OCI-LY7 (cell line): ENCODE measurements around the gene ZFYVE16. TPM values are rescaled to one million over a fixed set of nuclear protein-coding genes. Genes with fewer than 3 reads are reported as not detected.
A peak's percentile ranks its signal among the peaks of the same experiment; 100 is the strongest.
"Not testable (repeated sequence)": the region's sequence is repeated elsewhere in the genome, so short reads cannot be mapped to it uniquely, and the experiment has no call there.

Experiments used
- BruUV-seq: library from RNA; stranded (reverse); fragments of 400-500 nt; replicated peaks from 2 replicates; lab custom pipeline; 2021; lab: Mats Ljungman, UMichigan
- CTCF ChIA-PET: fragments of 300-600 bp; sonication (Branson Sonifier 250); formaldehyde crosslinking; loops from one replicate; lab custom pipeline; 2022; ENCODE audit warnings: antibody characterized with exemption; ENCODE audit not compliant: unreplicated experiment; lab: Charles Lee
- POLR2A ChIA-PET: fragments of 300-600 bp; sonication (Branson Sonifier 250); formaldehyde crosslinking; loops from one replicate; lab custom pipeline; 2022; ENCODE audit warnings: antibody characterized with exemption; lab: Charles Lee
- DNase-seq: peaks from one replicate; pipeline ENCODE4 v3.0.0-alpha.2; 2015; ENCODE audit warnings: low spot score
- H2AFZ ChIP-seq: fragments of 200-600 bp; sonication (generic), shearing (Covaris generic); 2 replicates; pipeline ENCODE4 v1.6.1; 2014; ENCODE audit warnings: mild to moderate bottlenecking, antibody characterized with exemption, low read length, moderate library complexity
- H3K27ac ChIP-seq: fragments of 200-600 bp; sonication (generic); 2 replicates; pipeline ENCODE4 v1.5.1; 2014; ENCODE audit warnings: mixed run types, low read depth, mild to moderate bottlenecking, moderate library complexity, low read length, inconsistent platforms; ENCODE audit not compliant: poor library complexity, severe bottlenecking
- H3K36me3 ChIP-seq: fragments of 200-600 bp; sonication (generic); 2 replicates; pipeline ENCODE4 v1.6.1; 2014; ENCODE audit warnings: mild to moderate bottlenecking, antibody characterized with exemption, low read length, moderate library complexity, mixed read lengths; ENCODE audit not compliant: insufficient read depth
- H3K4me1 ChIP-seq: fragments of 200-600 bp; sonication (generic); 2 replicates; pipeline ENCODE4 v1.5.1; 2014; ENCODE audit warnings: mild to moderate bottlenecking, low read length; ENCODE audit not compliant: insufficient read depth, poor library complexity, severe bottlenecking
- H3K4me2 ChIP-seq: fragments of 200-600 bp; sonication (generic); 2 replicates; pipeline ENCODE4 v1.6.1; 2014; ENCODE audit warnings: mild to moderate bottlenecking, low read length
- H3K4me3 ChIP-seq: fragments of 200-600 bp; sonication (generic); 2 replicates; pipeline ENCODE4 v1.5.1; 2014; ENCODE audit warnings: mild to moderate bottlenecking, low read depth, low read length; ENCODE audit not compliant: poor library complexity, severe bottlenecking
- H3K79me2 ChIP-seq: fragments of 200-600 bp; sonication (generic); 2 replicates; pipeline ENCODE4 v1.6.1; 2016; ENCODE audit warnings: low read depth, mild to moderate bottlenecking, low read length, moderate library complexity, mixed read lengths; ENCODE audit not compliant: insufficient read depth
- H3K9me2 ChIP-seq: fragments of 200-600 bp; sonication (generic); 2 replicates; pipeline ENCODE4 v1.6.1; 2016; ENCODE audit warnings: mild to moderate bottlenecking, low read length, mixed read lengths; ENCODE audit not compliant: insufficient read depth
- H3K9me3 ChIP-seq: fragments of 200-600 bp; sonication (generic); 2 replicates; pipeline ENCODE4 v1.6.1; 2014; ENCODE audit warnings: mild to moderate bottlenecking, mixed run types, low read length, mixed read lengths
- H4K20me1 ChIP-seq: fragments of 200-600 bp; sonication (generic); 2 replicates; pipeline ENCODE4 v1.6.1; 2014; ENCODE audit warnings: mild to moderate bottlenecking, antibody characterized with exemption, low read length, moderate library complexity, mixed read lengths; ENCODE audit not compliant: insufficient read depth
- EZH2phosphoT487 ChIP-seq: fragments of 200-600 bp; sonication (generic); IDR thresholded peaks from 2 replicates; pipeline ENCODE4 v1.6.1; 2018; ENCODE audit warnings: low read depth, borderline replicate concordance, mild to moderate bottlenecking, mixed run types, antibody characterized with exemption, low read length, moderate library complexity, mixed read lengths
- intact Hi-C: fragments of 100-400 bp; cut with micrococcal nuclease; formaldehyde crosslinking; loops from one replicate; pipeline ENCODE4 v1.10.0; 2022; ENCODE audit not compliant: unreplicated experiment
- total RNA-seq, 2 experiments: library from RNA; depleted of rRNA in 1 of 2; stranded (reverse); fragments of >200 nt in 1 of 2; shearing (Covaris generic) in 1 of 2; gene quantifications; 2 replicates each; pipeline ENCODE4 v1.2.3, GENCODE V29; 2014 to 2022
- TF ChIP-seq, protein P1 (sequence below): fragments of 200-600 bp; sonication (generic); conservative IDR thresholded peaks from 2 replicates; pipeline ENCODE4 v1.5.1; 2014; ENCODE audit warnings: mild to moderate bottlenecking, antibody characterized with exemption, low read length, moderate library complexity, mixed read lengths

The ZFYVE16 gene
- total RNA-seq, 2 experiments from 2014 or later: 8.0 to 21.6 TPM

- no peak for DNase-seq
- BruUV-seq: no TSS peak
- Histone ChIP-seq H3K36me3 (no peaks in the 10 kb centered on the region), H3K4me1 (peaks cover 5% of the 10 kb centered on the region), H2AFZ (peak overlapping the region; percentile 72), H4K20me1 (no peaks in the 10 kb centered on the region), H3K9me3 (no peaks in the 10 kb centered on the region), H3K79me2 (no peaks in the 10 kb centered on the region), H3K27ac (no peak overlapping the region), H3K4me3 (no peak overlapping the region), H3K4me2 (peak overlapping the region; percentile 15; the same call in 1 of the 2 replicates), H3K9me2 (no peaks in the 10 kb centered on the region)
- intact Hi-C loops: no loop called here
- ChIA-PET POLR2A (interaction anchor here (0.6 to 1.7 kb wide), 4 partner anchors 11 to 449 kb away, joined by 3 to 6 read pairs (median 4); partner anchors contain the start of gene ZFYVE16), CTCF (no interaction called here)
- no peak for TF ChIP-seq EZH2phosphoT487
- TF ChIP-seq, protein P1, sequence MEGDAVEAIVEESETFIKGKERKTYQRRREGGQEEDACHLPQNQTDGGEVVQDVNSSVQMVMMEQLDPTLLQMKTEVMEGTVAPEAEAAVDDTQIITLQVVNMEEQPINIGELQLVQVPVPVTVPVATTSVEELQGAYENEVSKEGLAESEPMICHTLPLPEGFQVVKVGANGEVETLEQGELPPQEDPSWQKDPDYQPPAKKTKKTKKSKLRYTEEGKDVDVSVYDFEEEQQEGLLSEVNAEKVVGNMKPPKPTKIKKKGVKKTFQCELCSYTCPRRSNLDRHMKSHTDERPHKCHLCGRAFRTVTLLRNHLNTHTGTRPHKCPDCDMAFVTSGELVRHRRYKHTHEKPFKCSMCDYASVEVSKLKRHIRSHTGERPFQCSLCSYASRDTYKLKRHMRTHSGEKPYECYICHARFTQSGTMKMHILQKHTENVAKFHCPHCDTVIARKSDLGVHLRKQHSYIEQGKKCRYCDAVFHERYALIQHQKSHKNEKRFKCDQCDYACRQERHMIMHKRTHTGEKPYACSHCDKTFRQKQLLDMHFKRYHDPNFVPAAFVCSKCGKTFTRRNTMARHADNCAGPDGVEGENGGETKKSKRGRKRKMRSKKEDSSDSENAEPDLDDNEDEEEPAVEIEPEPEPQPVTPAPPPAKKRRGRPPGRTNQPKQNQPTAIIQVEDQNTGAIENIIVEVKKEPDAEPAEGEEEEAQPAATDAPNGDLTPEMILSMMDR: no peak
Observed at GRCh38 chr5:80387063-80387768, 20.6 kb upstream of the ZFYVE16 start.

DNA sequence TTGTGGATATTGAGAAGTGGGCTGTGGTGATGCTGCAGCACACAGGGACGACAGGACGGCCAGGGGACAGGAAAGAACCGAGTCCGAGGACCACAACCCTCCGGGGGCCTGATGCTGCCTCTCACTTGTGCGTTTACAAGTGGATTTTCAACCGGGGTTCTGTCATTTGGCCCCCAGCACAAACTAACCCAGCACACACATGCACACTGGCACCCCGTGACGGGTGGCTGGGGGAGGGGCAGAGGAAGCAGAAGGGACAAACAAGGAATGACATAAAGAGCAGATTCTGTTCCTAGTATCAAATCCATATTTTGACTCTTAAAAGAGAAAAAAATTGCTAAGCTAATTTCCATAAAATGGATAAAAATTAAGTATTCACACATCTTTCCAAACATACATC lies 18.3 kb upstream of the ZFYVE16 start:
- Histone ChIP-seq H2AFZ (no peak overlapping the region), H3K4me1 (peaks cover 5% of the 10 kb centered on the region), H3K27ac (no peak overlapping the region), H3K79me2 (no peaks in the 10 kb centered on the region), H3K36me3 (no peaks in the 10 kb centered on the region), H3K9me3 (no peaks in the 10 kb centered on the region), H3K4me3 (no peak overlapping the region), H3K9me2 (no peaks in the 10 kb centered on the region), H4K20me1 (no peaks in the 10 kb centered on the region), H3K4me2 (no peak overlapping the region)
- no peak for DNase-seq
- intact Hi-C loops: no loop called here
- POLR2A ChIA-PET: interaction anchor here (0.6 kb wide), 1 partner anchor 28 kb away, joined by 6 read pairs; no protein-coding TSS in a partner anchor
- no peak for TF ChIP-seq EZH2phosphoT487
- TF ChIP-seq, protein P1: no peak
- no TSS peak for BruUV-seq
- CTCF ChIA-PET: no interaction called here

DNA sequence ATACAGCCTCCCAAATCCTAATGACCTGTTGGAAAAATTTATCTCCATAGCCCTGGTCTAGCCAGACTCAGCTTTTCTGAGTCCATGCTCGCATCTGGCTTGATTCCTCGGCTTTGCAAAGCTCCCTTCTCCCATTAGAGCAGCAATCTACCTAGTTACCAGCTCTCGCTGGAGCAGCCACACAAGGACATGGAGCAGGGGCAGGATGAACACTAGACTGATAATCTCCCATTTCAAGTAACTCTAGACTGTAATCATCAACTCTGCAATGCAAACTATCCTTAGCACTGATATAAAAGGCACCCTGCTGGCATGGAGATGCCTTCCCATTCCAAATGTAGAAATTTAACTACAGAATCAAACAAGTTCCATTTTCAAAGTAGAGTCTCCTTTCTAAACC lies 17.5 kb upstream of the ZFYVE16 start:
- H4K20me1 ChIP-seq, BruUV-seq, POLR2A ChIA-PET, H3K4me3 ChIP-seq, H3K79me2 ChIP-seq, H2AFZ ChIP-seq, H3K36me3 ChIP-seq, DNase-seq, H3K4me1 ChIP-seq, H3K9me3 ChIP-seq, H3K27ac ChIP-seq, H3K9me2 ChIP-seq, intact Hi-C loops, H3K4me2 ChIP-seq, CTCF ChIA-PET: not testable (repeated sequence)

DNA sequence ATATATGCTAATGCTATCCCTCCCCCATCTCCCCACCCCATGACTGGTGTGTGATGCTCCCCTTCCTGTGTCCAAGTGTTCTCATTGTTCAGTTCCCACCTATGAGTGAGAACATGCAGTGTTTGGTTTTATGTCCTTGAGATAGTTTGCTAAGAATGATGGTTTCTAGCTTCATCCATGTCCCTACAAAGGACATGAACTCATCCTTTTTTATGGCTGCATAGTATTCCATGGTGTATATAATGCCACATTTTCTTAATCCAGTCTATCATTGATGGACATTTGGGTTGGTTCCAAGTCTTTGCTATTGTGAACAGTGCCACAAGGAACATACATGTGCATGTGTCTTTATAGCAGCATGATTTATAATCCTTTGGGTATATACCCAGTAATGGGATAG lies 16.6 kb upstream of the ZFYVE16 start:
- H3K36me3 ChIP-seq, H3K4me3 ChIP-seq, H3K4me2 ChIP-seq, H4K20me1 ChIP-seq, H3K4me1 ChIP-seq, H3K9me3 ChIP-seq, POLR2A ChIA-PET, intact Hi-C loops, DNase-seq, BruUV-seq, H2AFZ ChIP-seq, H3K9me2 ChIP-seq, H3K27ac ChIP-seq, CTCF ChIA-PET, H3K79me2 ChIP-seq: not testable (repeated sequence)
